OCI-M2 (cell line): ENCODE results near the gene CLSTN1.
"Not testable (repeated sequence)": the region's sequence is repeated elsewhere in the genome, so short reads cannot be mapped to it uniquely, and the experiment has no call there.

Source experiments
- DNase-seq: peaks from one replicate; lab custom pipeline; 2025; ENCODE audit not compliant: unreplicated experiment; lab: John Stamatoyannopoulos, UW

The CLSTN1 gene

GRCh38 chr1:9717193-9718005 lies 106.4 kb downstream of the CLSTN1 start:
- DNase-seq = peak; percentile 34

- DNase-seq = no peak
Observed at GRCh38 chr1:9716404-9717192, 107.2 kb downstream of the CLSTN1 start.

GRCh38 chr1:9715536-9716226 lies 108.1 kb downstream of the CLSTN1 start:
- DNase-seq = no peak

- no peak for DNase-seq
Observed at GRCh38 chr1:9714257-9714718, 109.5 kb downstream of the CLSTN1 start.

GRCh38 chr1:9712767-9713166 lies 111.0 kb downstream of the CLSTN1 start:
- not testable (repeated sequence) for DNase-seq

GRCh38 chr1:9711466-9712020 lies 112.2 kb downstream of the CLSTN1 start:
- no peak for DNase-seq

GRCh38 chr1:9710037-9710436 lies 113.7 kb downstream of the CLSTN1 start:
- no peak for DNase-seq

GRCh38 chr1:9706178-9706577 lies 117.6 kb downstream of the CLSTN1 start:
- no peak for DNase-seq

- DNase-seq = no peak
Observed at GRCh38 chr1:9705337-9706093, 118.2 kb downstream of the CLSTN1 start.

- DNase-seq = no peak
Observed at GRCh38 chr1:9703681-9704080, 120.1 kb downstream of the CLSTN1 start.

GRCh38 chr1:9703165-9703509 lies 120.6 kb downstream of the CLSTN1 start:
- no peak for DNase-seq

- DNase-seq = no peak
Observed at GRCh38 chr1:9701665-9702064, 122.1 kb downstream of the CLSTN1 start.

- no peak for DNase-seq
Observed at GRCh38 chr1:9700340-9700739, 123.4 kb downstream of the CLSTN1 start.

- no peak for DNase-seq
Observed at GRCh38 chr1:9699361-9699760, 124.4 kb downstream of the CLSTN1 start.

- DNase-seq = no peak
Observed at GRCh38 chr1:9696793-9697192, 127.0 kb downstream of the CLSTN1 start.

- no peak for DNase-seq
Observed at GRCh38 chr1:9691691-9692090, 132.1 kb downstream of the CLSTN1 start.

- DNase-seq = no peak
Observed at GRCh38 chr1:9691108-9691445, 132.7 kb downstream of the CLSTN1 start.

- no peak for DNase-seq
Observed at GRCh38 chr1:9690440-9691107, 133.2 kb downstream of the CLSTN1 start.

- no peak for DNase-seq
Observed at GRCh38 chr1:9689971-9690381, 133.8 kb downstream of the CLSTN1 start.

- no peak for DNase-seq
Observed at GRCh38 chr1:9689011-9689706, 134.6 kb downstream of the CLSTN1 start.
